ENCODE results near the gene TREM1. TPM values are rescaled to one million over a fixed set of nuclear protein-coding genes. Genes with fewer than 3 reads are reported as not detected.

TREM1 gene
- total and polyA plus RNA-seq, 2 donors (not counting 3 experiments of a cell fraction or from before 2014, with no cell fraction given) = not detected

Small RNAs within 50 kb of the gene (small RNA-seq; reads per million reads assigned to genes)
- gene AL391903.2 (ENCODE audit: insufficient read depth, insufficient read length, low read depth, low replicate concordance) (not detected), gene AL391903.3 (ENCODE audit: insufficient read depth, insufficient read length, low read depth, low replicate concordance) (not detected), gene RNA5SP207 (ENCODE audit: insufficient read depth, insufficient read length, low read depth, low replicate concordance) (not detected), gene RNU6-643P (ENCODE audit: insufficient read depth, insufficient read length, low read depth, low replicate concordance) (not detected)

Other genes starting within 250 kb of the TREM1 start
- 0.20 and 0.32 TPM in 2 replicates for gene UNC5CL, start 247.5 kb downstream of the TREM1 start, total RNA-seq
- 0.11 and 0.14 TPM in 2 replicates for gene UNC5CL, start 247.5 kb downstream of the TREM1 start, polyA plus RNA-seq
- not detected in 2 replicates for gene TSPO2, start 244.2 kb downstream of the TREM1 start, total RNA-seq
- not detected in 2 replicates for gene TSPO2, start 244.2 kb downstream of the TREM1 start, polyA plus RNA-seq
- not detected in 2 replicates for gene APOBEC2, start 233.5 kb downstream of the TREM1 start, total RNA-seq
- gene APOBEC2, start 233.5 kb downstream of the TREM1 start, polyA plus RNA-seq = not detected in 2 replicates
- 11.1 and 13.0 TPM in 2 replicates for gene OARD1, start 214.3 kb downstream of the TREM1 start, total RNA-seq
- gene OARD1, start 214.3 kb downstream of the TREM1 start, polyA plus RNA-seq = 3.5 and 5.2 TPM in 2 replicates
- gene NFYA, start 213.7 kb downstream of the TREM1 start, total RNA-seq = 29.0 and 30.9 TPM in 2 replicates
- gene NFYA, start 213.7 kb downstream of the TREM1 start, polyA plus RNA-seq = 12.2 and 13.1 TPM in 2 replicates
- not detected in 2 replicates for gene TREML1, start 132.3 kb downstream of the TREM1 start, total RNA-seq
- gene TREML1, start 132.3 kb downstream of the TREM1 start, polyA plus RNA-seq = not detected in 2 replicates
- not detected in 2 replicates for gene TREM2, start 123.6 kb downstream of the TREM1 start, total RNA-seq
- gene TREM2, start 123.6 kb downstream of the TREM1 start, polyA plus RNA-seq = not detected in 2 replicates
- gene TREML2, start 85.5 kb downstream of the TREM1 start, total RNA-seq = not detected in 2 replicates
- not detected in 2 replicates for gene TREML2, start 85.5 kb downstream of the TREM1 start, polyA plus RNA-seq
- gene TREML4, start 58.3 kb downstream of the TREM1 start, total RNA-seq = not detected in 2 replicates
- gene TREML4, start 58.3 kb downstream of the TREM1 start, polyA plus RNA-seq = not detected in 2 replicates
- gene NCR2, start 48.9 kb upstream of the TREM1 start, total RNA-seq = not detected in 2 replicates
- gene NCR2, start 48.9 kb upstream of the TREM1 start, polyA plus RNA-seq = not detected in 2 replicates

Measured in endothelial cell of umbilical vein (primary cell).